TTC549 (cell line): Measurements from ENCODE around the gene TMEM163.
"Not testable (repeated sequence)": the region's sequence is repeated elsewhere in the genome, so short reads cannot be mapped to it uniquely, and the experiment has no call there.

ENCODE experiments used
- FAIRE-seq: peaks from 2 replicates; lab custom pipeline; 2012; peaks lifted over from hg19 to GRCh38; lab: Jason Lieb, UNC

The TMEM163 gene

GRCh38 chr2:134522496-134523455, 196.0 kb downstream of the TMEM163 start:
- no peak for FAIRE-seq

DNA sequence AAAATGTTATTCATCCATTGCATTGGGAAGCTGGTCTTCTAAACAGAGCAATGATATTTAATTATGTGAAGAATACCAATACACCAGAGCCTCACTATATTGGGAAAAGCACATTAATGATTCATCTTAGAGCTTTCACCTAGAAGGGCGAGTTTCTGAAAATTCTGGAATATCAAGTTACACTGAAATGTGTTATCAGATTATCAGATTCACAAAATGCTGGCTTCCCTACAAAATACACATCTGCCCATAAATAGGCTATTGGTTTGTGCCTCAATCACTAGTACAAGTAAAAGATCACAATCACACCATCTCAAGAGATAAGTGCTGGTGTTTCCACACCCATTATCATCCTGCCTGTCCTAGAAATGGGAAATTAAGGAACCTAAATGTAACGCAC, 200.7 kb downstream of the TMEM163 start:
- FAIRE-seq, result no peak

DNA sequence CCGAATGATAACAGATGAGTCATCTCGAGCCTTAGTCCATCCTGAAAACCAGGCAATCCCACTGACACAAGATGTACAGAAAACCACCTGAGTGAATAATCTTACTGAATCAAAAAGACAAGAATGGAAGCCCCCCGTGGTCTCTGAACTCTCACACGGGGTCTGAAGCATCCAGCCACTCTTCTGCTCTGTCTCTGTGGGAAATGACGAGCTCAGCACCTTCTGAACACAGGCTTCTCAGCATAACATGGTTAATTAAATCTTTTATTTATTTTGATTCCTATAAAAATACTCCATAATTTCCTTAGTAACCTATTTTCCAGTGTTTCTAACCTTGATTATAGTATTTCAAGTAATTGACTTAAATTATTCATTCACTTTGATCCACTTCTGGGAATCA, 203.7 kb downstream of the TMEM163 start:
- FAIRE-seq, result no peak

GRCh38 chr2:134513465-134513804, 205.4 kb downstream of the TMEM163 start:
- FAIRE-seq, result no peak

- FAIRE-seq, result no peak
These were observed 205.9 kb downstream of the TMEM163 start for GRCh38 chr2:134512734-134513464.

- FAIRE-seq, result no peak
These were observed 210.4 kb downstream of the TMEM163 start for GRCh38 chr2:134508391-134508790.

DNA sequence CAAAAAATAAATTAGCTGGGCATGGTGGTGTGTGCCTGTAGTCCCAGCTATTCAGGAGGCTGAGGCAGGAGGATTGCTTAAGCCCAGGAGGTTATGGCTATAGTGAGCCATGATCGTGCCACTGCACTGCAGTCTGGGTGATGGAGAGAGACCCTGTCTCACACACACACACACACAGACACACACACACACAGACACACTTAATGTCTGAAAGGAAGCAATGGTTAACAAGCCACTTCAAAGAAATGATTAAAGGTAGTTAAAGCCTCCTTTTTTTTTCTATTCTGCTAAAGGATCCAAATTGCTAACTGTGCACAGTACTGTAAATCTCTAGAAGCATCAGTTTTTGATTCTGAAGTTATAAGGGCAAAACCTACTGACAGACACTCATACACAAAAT, 211.1 kb downstream of the TMEM163 start:
- FAIRE-seq, result no peak

DNA sequence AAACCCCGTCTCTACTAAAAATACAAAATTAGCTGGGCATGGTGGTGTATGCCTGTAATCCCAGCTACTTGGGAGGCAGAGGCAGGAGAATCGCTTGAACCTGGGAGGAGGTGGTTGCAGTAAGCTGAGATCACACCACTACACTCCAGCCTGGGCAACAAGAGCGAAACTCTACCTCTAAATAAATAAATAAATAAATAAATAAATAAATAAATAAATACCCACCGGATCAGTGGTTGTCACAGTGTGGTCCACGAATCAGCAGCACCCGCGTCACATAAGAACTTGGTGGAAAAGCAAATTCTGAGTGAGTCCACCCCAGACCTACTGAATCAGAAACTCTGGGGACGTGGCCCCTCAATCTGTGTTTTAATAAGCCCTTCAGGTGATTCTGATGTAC, 211.6 kb downstream of the TMEM163 start:
- FAIRE-seq, result not testable (repeated sequence)

GRCh38 chr2:134505446-134505845, 213.4 kb downstream of the TMEM163 start:
- FAIRE-seq, result no peak

DNA sequence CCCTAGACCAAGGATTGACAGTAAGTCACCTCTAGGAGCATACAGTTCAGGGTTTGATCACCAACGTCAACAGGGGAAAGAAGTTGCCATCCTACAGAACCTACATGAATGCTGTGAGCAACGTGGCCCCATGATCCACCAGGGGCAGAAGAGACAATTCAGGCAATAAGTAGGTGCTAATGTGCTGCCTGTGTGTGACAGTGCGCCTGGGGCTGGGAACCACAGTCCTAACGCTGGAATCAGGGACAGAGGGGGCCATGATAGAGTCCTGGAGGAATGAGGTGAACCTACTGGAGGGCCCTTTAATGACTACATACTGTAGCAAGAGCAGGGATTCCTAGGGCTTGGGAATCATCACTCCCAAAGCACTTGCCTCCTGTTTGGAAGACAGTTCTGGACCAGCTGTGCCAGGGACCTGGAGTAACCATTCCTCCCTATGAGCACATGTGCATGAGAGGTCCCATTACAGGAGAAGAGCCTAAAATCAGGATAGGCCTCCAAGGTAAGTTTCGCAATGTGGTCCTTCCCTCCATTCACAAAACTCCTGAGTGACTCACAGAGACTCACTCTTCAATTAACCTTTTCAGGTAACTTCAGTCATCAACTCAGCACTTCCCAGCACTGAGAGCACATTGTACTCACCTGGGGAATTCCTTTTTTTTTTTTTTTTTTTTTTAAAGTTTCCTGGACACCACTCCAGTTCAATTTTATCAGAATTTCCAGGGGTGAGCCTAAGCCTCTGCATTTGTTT, 214.0 kb downstream of the TMEM163 start:
- no peak for FAIRE-seq

GRCh38 chr2:134502104-134502503, 216.7 kb downstream of the TMEM163 start:
- no peak for FAIRE-seq

DNA sequence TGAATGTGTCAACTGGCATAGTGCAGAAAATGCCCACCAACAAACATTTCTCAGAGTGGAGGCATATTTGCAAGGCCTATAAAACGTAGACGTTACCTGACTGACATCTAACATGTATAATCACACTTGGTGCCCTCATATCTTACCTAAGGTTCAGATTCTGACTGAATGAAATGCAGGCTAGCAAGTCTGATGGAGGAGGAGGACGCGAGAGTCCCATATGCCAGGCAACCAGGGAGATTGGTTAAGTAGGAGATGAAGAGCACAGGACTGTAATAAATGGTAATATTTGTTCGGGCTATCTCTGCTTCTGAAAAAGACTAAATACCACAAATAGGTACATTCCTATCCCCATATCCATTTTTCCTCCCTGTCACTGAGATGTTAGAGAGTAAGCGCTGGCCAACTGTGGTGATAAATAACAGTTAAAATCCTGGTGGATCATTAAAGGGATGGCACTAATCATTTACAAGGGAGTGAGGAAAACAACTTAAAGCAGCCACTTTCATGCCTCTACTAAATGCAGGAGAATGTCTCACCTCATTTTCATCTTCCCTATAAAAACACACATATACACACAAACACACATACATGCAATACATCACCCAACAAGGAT, 217.2 kb downstream of the TMEM163 start:
- no peak for FAIRE-seq

- no peak for FAIRE-seq
These were observed 218.4 kb downstream of the TMEM163 start for GRCh38 chr2:134500211-134500935.

- FAIRE-seq, result no peak
These were observed 219.4 kb downstream of the TMEM163 start for GRCh38 chr2:134499307-134499926.

GRCh38 chr2:134498654-134499053, 220.1 kb downstream of the TMEM163 start:
- FAIRE-seq, result no peak

DNA sequence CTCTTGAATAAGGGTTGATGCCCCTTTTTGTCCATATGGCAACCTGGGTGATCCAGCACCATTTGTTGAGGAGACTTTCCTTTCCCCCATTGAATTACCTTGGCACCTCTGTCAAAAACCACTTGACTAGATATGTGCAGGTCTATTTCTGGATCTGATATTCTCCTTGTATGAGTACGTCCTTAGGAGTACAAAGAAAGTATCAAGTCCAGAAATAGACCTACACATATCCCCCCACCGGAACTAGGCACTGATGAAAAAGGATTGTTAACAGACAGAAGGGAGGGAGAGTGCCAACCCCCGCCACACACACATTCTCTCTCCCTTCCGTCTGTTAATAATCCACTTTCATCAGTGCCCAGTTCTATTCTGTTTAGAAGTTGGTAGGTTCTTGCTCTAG, 225.0 kb downstream of the TMEM163 start:
- FAIRE-seq, result no peak

GRCh38 chr2:134491771-134492441, 226.9 kb downstream of the TMEM163 start:
- FAIRE-seq, result no peak

- no peak for FAIRE-seq
These were observed 227.8 kb downstream of the TMEM163 start for GRCh38 chr2:134491022-134491421.

GRCh38 chr2:134490559-134490958, 228.2 kb downstream of the TMEM163 start:
- no peak for FAIRE-seq

GRCh38 chr2:134489732-134490384, 228.9 kb downstream of the TMEM163 start:
- no peak for FAIRE-seq
